ENCODE results near the gene MBNL2.

MBNL2 gene

DNA sequence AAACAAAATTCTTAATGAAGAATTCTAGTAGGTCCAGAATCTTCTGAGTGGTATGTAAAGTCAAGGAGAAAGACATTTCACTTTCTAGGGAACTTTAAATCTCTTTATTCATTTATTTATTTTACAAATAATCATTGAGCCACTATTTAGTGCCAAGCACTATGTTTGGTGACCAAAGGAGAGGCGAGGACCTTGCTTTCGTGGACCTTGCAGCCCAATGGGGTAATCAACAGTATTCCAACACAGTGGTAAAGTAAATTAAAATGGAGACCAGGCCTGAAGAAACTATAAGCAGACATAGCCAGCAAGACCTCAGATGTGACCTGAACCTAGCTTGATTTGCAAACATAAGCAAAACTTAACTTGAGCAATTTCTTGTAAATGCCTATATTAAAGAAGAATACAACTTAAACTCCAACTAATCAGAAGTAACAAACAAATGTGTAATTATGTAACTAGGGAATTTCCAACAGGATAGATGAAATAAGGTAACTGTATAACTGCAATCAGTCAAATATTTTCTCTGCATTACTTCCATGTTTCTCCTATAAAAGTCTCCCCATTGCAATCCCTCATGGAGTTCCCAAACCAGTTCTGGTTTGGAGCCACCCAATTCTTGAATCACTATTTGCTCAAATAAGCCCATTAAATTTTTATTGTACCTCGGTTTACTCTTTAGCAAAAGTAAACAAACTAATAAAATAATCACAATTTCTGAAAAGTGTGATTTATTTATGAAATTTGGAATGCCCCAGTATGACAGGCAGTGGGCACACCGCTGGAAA lies 67.6 kb downstream of the MBNL2 start:
- Histone ChIP-seq H3K4me3 (replicated peaks; ENCODE audit: insufficient read depth, low read length) (no peak overlapping the region), H3K27ac (replicated peaks) (no peak overlapping the region), H3K27me3 (ENCODE audit: insufficient read depth, poor library complexity, severe bottlenecking) (no peaks in the 10 kb centered on the region)
- DNase-seq (ENCODE audit: low read depth in 1 of 2, low spot score in 1 of 2) = no peak
- no peak for TF ChIP-seq CTCF (IDR thresholded peaks at IDR 0.05; ENCODE audit: insufficient read depth, low read length)
- TF ChIP-seq REST (IDR thresholded peaks at IDR 0.05; ENCODE audit: insufficient replicate concordance, low read depth) = no peak
- no peak for TF ChIP-seq SPI1 (IDR thresholded peaks at IDR 0.05; ENCODE audit: borderline replicate concordance, low read depth)
- TF ChIP-seq GABPA (IDR thresholded peaks at IDR 0.05; ENCODE audit: low read depth) = no peak
- TF ChIP-seq POLR2AphosphoS5 (IDR thresholded peaks at IDR 0.05; ENCODE audit: low read depth) = no peak

GRCh38 chr13:97295283-97296182 lies 73.4 kb downstream of the MBNL2 start:
- Histone ChIP-seq H3K4me3 (replicated peaks; ENCODE audit: insufficient read depth, low read length) (no peak overlapping the region), H3K27me3 (ENCODE audit: insufficient read depth, poor library complexity, severe bottlenecking) (no peaks in the 10 kb centered on the region), H3K27ac (replicated peaks) (no peak overlapping the region)
- DNase-seq (ENCODE audit: low read depth in 1 of 2, low spot score in 1 of 2) = no peak
- TF ChIP-seq SPI1 (IDR thresholded peaks at IDR 0.05; ENCODE audit: borderline replicate concordance, low read depth) (no peak), POLR2AphosphoS5 (IDR thresholded peaks at IDR 0.05; ENCODE audit: low read depth) (no peak), CTCF (IDR thresholded peaks at IDR 0.05; ENCODE audit: insufficient read depth, low read length) (no peak), REST (IDR thresholded peaks at IDR 0.05; ENCODE audit: insufficient replicate concordance, low read depth) (no peak), GABPA (IDR thresholded peaks at IDR 0.05; ENCODE audit: low read depth) (no peak)

DNA sequence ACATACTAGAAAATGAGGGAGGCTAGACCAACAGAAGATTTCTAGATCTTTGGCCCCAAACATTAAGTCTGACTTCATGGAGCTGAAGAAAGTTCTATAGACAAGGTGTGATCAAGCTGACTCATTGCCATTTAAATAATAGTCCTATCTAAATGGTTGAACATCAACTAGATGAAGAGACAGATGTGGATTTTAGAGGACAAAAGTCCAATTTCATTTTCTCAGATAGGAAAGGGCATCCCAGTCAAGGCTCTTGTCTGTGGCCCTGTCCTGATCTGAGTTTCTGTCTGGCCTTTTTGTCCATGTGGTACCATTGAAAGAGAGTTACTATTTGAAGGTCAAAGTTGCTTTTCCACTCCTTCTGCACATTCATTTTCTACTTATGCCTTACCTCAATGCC lies 74.6 kb downstream of the MBNL2 start:
- Histone ChIP-seq H3K27me3 (ENCODE audit: insufficient read depth, poor library complexity, severe bottlenecking) (no peaks in the 10 kb centered on the region), H3K4me3 (replicated peaks; ENCODE audit: insufficient read depth, low read length) (no peak overlapping the region), H3K27ac (replicated peaks) (no peak overlapping the region)
- TF ChIP-seq GABPA (IDR thresholded peaks at IDR 0.05; ENCODE audit: low read depth) (no peak), POLR2AphosphoS5 (IDR thresholded peaks at IDR 0.05; ENCODE audit: low read depth) (no peak), SPI1 (IDR thresholded peaks at IDR 0.05; ENCODE audit: borderline replicate concordance, low read depth) (no peak), CTCF (IDR thresholded peaks at IDR 0.05; ENCODE audit: insufficient read depth, low read length) (no peak), REST (IDR thresholded peaks at IDR 0.05; ENCODE audit: insufficient replicate concordance, low read depth) (no peak)
- DNase-seq (ENCODE audit: low read depth in 1 of 2, low spot score in 1 of 2) = no peak

Data from HL-60 (cell line).